Dermis blood vessel endothelial cell (primary cell): ENCODE results near the gene HUWE1. TPM values are rescaled to one million over a fixed set of nuclear protein-coding genes. Genes with fewer than 3 reads are reported as not detected.

Source experiments
- DNase-seq: peaks from one replicate; pipeline ENCODE4 v3.0.0; 2010
- total RNA-seq: library from RNA; depleted of rRNA; stranded (reverse); fragments of >200 nt; gene quantifications from 2 replicates; pipeline ENCODE4 v1.2.3, GENCODE V29; 2014

Gene HUWE1
- total RNA-seq, 1 donor from 2014 or later = 78.8 TPM

DNA sequence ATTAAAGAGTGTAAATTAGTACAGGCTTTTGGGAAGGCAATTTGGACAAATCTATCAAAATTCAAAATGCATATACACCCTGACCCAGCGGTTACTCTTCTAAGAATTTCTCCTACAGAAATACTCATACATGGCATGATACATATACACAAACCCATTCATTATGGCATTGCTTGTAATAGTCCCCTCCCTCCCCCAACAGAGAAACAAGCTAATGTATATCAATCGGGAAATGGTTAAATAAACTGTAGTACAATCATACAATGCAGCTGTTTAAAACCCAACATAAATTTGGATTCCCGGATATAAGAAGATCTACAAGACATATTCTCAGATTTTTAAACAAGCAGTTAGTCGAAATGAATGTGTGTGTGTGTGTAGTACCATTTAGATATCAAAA lies 808 bp downstream of the HUWE1 start:
- no peak for DNase-seq

DNA sequence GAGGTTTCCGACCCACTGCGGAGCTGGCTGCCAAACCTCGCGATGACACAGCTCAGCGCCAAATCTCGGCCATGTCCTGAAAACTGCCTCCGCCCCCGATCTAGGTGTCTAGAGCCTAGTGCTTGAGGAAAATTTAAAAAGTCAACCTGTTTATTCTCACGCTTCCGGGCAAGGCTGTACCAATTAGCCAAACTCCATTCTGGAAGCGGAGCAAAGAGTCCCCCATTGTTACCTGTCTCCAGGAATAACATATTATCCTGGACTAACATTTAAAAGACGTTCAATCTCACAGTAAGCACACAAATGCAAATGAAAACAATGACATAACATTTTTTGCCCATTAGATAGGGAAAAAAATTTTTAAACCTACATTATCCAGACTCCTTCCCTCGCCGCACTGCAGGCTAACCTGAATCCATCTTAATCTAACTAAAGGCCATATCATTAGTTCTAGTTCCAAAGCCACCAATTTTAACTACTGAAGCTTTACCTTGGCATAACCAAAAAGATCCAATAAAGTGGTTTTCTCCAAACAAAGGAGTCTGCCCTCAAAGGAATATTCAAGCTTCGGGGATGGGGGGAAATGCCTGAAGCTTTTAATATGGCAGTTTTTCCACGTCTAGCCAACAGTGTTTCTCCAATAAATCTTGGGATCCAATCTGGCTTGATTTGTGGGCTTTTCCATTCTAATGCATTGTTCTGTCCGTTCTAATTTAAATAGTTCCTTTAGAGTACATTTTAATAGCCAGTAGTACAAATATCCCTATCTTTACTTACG lies 1.9 kb downstream of the HUWE1 start:
- DNase-seq = peak; percentile 15

DNA sequence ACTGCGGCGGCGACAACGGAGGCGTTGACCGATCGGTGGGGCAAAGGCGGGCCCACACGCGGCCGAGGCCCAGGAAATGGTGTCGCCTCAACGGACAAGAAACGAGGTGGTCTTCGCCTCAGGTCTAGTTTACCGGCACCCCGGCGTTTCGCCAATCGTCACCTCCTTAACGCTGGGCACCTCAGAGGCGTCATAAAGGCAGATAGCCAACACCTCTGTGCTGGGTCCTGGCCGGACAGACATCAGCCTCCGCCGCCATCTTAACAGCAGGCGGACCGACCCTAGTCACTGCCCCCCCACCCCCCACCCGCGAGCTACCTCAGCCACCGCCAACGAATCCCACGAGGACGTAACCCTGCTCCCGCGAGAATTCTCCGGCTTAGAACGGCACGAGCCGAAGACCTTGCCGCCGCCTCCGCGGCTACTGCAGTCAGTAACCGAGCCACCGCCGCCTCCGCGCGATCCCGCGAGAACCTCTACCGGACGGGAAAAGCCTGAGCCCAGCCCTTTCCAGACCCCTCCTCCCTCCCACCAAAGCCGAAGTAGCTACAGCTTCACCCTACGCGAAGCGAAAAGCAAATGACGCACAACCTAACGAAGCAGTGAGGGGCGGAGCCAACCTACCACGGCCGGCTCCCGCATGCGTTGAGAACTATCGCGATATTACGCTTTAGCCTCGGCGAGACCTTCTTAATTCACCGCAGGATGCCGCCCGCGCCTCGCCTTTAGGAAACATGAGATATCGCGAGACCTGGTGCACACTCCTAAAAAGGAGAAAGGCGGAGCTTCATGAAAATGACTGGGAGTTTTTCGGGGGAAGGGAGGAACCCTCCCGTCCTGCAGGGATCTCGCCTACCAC lies 2.7 kb downstream of the HUWE1 start:
- peak; percentile 98 for DNase-seq

DNA sequence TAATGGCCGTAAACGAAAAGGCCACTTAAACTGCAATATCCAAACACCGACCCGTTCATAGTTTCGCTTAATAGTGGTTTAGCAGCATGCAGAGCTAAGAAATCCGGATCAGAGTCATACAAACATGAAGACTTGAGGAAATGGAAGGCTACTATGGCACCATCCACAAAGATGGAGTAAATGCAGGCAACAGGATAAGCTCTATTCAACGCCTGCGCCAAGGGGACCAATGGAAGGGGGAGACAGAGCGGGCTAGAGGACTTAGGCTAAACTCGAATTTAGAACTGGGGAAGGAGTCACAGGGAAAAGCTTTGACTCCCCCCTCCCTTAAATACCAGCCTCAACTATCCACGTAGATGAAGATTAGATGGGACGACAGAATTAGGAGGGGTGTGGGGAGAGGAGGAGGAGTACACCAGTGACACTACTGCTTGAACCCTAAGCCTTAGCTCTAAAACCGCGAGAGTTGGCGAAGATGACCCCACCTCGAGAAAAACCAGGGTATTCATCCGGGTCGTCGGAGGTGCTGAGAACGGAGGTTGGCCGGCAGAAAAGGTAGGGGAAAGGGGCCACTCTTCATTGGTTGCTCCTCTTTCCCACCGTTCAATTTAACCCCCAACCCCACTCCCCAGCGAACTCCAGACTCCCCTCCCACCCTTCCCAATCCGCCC lies 3.5 kb downstream of the HUWE1 start:
- DNase-seq = peak; percentile 73

DNA sequence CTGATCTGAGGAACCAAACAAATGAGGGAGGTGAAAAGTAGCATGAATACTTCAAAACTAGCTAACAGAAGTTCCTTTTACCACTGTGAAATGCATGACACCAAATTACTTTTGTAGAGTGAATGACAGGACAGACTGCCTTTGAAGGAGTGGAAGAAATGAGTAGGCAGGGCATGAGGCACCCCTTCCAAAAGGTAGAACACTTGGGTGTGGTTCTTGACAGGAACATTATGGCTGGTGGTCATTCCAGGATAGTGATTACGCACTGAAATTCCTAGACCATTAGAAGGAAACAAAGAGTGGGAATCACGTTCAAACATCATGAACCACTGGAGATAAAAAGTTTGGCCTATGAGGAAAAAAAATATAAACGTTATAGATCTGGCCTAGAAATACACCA lies 4.9 kb downstream of the HUWE1 start:
- DNase-seq = no peak

DNA sequence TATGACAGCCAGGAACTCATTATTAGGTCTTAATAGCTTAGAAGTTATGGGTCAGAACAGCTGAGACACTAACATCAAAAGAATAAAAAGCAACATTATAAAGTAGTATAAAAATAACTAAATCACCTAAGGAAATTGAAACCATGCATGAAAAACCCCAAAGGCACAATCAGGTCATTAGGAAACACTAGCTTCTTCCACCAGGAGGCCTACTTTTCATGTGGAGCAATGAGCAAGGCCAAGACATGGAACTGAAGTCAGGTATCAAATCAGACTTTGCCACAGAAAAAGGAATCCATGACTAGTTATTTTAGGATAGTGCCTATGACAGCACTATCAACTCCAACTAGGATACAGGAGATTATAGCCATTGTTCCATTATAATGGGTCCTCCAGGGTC lies 7.9 kb downstream of the HUWE1 start:
- peak; percentile 10 for DNase-seq

DNA sequence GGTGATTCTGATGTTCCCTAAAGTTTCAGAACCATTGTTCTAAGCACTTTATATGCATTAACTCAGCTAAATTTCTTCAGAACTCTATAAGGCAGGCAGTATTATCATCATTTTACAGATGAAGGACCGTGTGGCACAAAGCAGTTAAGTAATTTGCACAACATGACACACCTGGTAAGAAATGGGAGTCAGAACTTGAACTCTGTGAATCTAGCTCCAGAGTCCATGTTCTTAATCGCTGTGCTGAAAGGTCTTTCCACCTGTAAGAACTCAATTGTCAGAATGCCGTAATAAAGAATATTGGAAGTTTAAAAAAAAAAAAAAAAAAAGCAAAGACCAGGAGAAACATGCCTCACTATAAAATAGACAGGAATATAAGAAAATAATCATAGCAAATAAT lies 9.2 kb downstream of the HUWE1 start:
- DNase-seq = no peak

DNA sequence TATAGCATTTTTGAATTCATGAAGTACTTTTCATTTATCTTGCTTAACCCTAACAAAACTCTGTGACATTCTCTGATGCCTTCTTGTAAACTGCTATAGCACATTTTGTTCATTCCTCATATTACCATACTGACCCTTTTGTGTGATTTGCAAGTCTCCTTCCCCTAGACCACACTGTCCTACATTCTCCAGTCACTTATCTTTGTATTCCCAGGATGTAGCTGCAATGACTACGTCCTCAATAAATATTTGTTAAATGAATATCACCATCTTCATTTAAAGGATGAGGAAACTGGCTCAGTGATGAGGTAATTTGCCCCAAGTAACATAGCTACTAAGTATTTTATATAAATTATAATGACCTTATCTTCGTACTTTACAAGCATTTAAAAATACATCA lies 11.9 kb downstream of the HUWE1 start:
- DNase-seq = no peak

DNA sequence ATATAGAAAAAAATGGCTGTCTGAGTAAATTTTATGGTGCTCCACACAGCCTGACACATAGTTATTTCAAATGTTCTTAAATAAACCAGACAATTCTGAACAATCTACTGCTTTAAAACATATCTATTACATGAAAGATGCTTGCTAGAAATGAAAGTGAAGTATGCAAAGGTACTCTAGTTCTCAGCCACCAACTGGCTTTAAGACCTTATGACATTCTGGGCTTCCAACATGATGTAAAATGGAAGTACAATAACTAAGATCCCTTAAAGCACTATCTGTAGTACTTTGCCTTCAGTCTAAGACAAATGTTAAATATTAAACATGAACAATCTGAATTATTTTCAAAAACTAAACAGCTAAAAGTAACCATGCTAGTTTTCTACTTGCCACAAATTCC lies 17.3 kb downstream of the HUWE1 start:
- DNase-seq = no peak

DNA sequence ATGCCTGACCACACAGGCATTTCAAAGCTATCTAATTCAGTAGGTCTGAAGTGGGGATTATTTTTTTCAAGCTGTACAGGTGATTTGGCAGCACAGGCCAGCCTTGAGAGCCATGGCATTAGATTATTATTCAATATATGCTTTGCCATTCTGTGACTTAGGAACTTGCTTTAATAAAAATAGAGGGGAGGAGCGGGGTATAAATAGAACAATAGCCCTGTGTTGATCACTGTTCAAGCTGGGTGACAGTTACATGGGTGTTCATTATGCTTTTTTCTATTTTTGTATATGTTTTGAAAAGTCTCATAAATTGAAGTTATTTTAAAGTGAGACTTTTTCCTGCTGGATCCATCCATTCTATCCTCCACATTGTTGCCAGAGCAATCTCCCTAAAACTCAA lies 20.3 kb downstream of the HUWE1 start:
- no peak for DNase-seq

DNA sequence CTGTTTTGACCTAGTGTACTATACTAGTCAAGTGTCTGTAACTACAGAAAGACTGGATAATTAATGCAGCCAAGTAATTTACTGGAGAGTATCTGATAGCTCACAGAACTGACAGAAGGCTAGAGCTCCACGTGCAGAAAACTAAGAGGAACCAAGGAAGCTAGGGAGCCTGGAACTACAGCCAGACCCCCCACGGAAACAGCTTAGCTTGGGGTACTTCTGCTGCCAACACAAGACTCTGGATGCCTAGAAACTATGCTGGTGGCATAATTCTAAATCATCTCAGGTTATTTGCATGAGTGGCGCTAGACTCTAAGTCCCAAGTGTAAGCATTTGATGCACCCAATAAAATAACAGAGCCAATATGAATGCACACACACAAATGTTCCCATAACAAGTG lies 26.5 kb downstream of the HUWE1 start:
- no peak for DNase-seq

DNA sequence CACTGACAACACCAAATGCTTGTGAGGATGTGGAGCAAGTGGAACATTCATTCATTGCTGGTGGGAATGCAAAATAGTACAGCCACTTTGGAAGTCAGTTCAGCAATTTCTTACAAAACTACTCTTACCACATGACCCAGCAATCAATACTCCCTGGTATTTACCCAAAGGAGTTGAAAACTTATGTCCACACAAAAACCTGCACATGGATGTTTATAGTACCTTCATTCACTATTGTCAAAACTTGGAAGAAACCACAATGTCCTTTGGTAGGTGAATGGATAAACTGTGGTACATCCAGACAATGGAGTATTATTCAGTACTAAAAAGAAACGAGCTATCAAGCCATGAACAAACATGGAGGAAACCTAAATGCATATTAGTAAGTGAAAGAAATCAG lies 27.5 kb downstream of the HUWE1 start:
- no peak for DNase-seq

DNA sequence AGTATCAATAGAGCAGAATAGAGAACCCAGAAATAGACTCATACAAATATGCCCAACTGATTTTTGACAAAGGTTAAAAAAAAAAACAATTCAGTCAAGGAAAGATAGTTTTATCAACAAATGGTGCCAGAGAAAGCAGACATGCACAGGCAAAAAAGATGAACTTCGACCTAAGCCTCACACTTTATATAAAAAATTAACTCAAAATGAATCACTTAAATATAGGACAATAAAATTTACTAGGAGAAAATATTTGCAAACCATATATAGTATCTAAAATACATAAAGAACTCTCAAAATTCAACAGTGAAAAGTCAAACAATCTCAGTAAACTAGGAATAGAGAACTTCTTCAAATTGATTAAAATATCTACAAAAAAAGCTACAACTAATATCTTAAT lies 29.7 kb downstream of the HUWE1 start:
- DNase-seq = no peak

DNA sequence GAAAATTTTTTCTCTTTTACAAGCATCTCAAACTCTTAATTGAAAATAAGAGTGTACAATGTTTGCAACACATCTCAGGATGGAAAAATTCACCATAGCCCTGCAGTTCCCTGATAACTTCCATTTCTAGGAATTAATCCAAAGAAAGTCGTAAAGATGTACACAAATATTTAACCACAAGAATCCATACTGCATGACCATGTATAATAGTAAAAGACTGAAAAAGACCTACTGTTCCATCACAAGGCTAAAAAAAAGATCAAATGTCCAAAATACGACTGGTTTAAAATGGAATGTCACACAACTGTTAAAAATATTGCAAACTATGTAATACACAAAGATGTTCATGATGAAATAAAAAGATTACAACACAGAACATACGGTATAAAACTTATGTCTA lies 32.1 kb downstream of the HUWE1 start:
- no peak for DNase-seq

DNA sequence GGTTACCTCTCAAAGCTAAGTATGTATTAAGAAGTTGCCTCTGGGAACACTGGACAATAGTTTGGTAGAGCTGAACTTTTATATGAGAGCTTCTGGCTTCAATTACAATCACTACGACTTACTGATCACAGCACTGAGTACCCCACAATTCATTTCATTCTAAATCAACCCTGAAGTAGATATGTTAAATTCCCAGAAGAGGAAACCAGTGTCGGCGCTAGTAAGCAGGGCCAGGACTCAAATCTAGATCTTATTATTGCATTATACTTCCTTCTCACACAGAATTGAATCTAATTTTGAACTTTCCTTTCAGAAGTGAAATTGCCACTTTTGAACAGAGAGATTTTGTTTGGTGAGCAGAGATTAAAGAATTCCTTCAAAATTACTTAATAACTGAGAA lies 41.8 kb downstream of the HUWE1 start:
- no peak for DNase-seq

DNA sequence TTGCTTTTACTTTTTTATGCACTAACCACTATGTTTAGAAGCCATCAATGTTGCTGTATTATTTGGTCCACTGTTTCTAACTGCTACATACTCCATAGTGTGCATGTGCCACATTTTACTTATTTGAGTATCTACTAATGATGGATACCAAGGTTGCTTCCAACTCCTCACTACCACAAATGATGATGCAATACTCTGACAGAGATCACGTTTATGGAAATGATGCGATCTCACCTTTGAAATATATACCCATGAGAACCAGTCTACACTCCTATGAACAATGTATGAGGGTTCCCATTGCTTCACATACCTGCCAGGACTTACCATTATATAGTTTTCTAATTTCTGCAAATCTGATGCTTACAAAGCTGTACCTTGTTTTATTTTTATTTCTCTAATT lies 44.2 kb downstream of the HUWE1 start:
- DNase-seq = no peak

DNA sequence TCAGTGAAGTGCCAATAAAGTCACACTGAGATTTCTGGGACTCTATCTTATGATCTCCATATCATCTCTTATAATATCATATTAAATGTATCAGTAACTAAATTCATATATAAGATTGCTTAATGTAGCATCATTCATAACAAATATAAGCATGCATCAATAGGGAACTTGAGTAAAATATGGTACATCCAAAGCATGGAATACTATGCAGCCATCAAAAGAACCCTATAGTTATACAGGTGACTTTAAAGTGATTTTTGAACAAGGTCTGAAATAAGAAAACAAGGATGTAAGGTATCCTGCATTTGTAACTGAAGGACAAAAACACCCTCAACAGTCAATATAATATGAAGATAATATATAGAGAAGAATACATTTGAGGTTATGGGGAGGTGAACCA lies 47.3 kb downstream of the HUWE1 start:
- no peak for DNase-seq

DNA sequence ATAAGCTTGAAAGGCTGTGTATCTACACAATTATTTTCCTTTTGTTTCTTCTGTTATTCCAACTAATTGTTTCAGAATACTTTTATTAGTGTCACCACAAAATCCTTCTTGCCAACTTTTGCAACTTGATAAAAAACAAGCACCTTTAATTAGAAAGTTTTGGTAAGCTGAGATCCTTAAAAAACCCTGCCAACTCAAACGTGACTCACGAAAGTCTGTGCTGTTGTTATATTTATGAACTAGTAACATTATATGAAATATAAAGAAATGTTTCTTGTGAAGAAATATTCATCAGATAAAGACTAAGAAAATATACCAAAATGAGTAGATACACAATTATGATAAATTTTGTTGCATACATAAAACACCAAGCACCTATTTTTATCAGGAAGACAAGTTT lies 49.0 kb downstream of the HUWE1 start:
- no peak for DNase-seq

DNA sequence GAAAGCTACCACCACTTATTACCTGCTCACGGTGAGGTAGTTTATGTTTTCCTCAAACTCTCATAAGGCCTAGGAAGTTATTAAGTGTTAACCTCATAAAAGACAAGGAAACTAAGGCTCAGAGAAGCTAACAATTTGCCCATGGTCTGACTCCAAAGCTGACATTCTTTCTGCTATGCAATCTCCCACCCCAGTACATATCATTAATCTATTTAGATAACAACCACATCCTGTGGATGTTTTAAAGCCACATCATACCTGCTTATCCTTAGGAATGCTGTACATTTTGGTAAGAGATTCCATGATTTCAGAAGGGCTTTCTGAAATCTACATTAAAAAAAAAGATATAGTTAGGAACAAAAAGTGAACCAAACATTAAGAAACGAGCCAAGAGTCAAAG lies 55.4 kb downstream of the HUWE1 start:
- DNase-seq = no peak

DNA sequence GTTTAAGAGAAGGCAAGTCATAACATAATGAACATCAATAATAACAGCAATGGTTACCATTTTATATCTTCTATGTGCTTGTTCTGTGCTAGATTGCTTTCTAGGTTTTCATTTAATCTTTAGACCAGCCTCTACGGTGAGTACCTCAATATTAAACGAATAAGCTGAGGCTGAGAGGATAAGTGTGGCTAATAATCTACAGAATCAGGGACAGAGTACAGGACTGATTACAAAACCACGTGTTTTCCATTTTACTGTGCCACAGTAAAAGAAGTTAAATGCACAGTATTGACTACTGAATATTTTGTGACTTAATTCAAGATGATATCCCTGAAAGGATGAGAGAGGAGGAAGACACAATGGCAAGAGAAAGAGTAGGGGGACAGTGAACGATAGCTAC lies 56.3 kb downstream of the HUWE1 start:
- no peak for DNase-seq

DNA sequence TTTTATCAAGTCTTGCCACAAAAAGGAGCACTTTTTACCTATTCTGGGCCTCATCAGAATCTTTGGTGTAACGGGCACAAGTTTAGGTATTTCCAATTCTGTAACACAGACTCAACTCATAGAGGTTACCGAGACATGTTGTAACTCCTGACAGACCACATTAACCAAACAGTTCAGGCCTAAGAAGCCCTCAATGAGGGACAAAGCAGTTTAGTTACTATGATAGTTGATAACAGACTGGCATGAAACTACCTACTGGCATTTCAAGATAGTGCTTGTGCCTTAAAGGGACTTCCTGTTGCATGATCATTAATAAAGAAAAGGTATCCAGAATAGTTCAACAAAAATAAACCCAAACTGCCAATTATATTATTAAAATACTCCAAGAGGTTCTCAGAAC lies 64.1 kb downstream of the HUWE1 start:
- DNase-seq = no peak

DNA sequence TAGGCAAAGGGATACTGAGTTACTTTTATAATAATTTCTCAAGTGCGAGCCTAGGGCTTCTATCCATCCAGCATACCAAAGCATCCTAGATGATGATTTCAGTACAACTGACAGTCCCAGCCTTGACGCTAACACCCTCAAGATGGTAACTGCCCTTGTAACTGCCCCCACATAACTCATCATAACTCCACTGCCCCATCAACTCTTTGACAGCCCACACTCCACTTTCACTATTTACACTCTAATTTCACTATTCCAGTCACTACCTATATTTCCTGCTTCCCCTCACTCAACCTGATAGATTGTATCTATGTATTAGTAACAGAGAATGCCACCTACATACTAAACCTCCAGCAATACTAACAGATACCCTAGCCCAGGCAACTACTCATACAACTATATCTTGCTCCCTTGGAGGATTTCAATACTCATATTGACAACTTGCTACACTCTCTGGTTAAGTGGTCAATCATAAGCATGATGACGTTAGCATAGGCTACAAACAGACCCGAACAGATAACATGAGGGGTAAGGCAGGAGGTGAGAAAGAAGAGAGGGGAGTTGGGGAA lies 65.0 kb downstream of the HUWE1 start:
- DNase-seq = no peak

DNA sequence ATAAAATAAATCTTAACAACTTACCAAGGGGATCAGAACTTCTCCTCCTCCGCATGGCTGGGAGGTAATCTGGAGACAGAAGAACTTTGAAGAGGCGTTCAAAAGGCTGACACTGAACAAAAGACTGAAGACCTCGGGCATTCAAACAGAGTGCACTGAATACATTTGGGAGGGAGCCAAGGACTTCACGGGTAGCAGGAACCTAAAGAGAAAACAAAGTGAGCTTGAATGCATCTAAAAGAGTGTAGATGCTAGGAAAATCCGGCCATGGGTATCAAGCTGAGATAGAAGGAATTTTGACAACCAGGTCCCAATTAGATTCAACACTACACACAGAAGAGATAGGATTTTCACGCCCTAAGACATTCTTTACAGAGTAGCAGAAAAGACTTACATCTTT lies 69.6 kb downstream of the HUWE1 start:
- no peak for DNase-seq
